Effector memory CD4-positive, alpha-beta T cell (primary cell): ENCODE measurements around the gene MAX.

Experiments used
- DNase-seq, 3 donors: peaks; one replicate each; pipeline ENCODE4 v3.0.0-alpha.2; 2020
- H3K27ac ChIP-seq: 2 replicates; pipeline ENCODE4 v1.7.0; 2013; ENCODE audit warnings: mild to moderate bottlenecking, low read length, moderate library complexity; ENCODE audit not compliant: insufficient read depth, poor library complexity, severe bottlenecking
- H3K27me3 ChIP-seq: replicated peaks from 2 replicates; pipeline ENCODE4 v1.7.0; 2013; ENCODE audit warnings: mild to moderate bottlenecking, low read length; ENCODE audit not compliant: insufficient read depth, control insufficient read depth, poor library complexity, severe bottlenecking
- H3K36me3 ChIP-seq: 2 replicates; pipeline ENCODE4 v1.7.0; 2013; ENCODE audit warnings: mild to moderate bottlenecking, low read length, moderate library complexity; ENCODE audit not compliant: control insufficient read depth, insufficient read depth
- H3K4me1 ChIP-seq: 2 replicates; pipeline ENCODE4 v1.7.0; 2013; ENCODE audit warnings: low read length, mild to moderate bottlenecking; ENCODE audit not compliant: control insufficient read depth, insufficient read depth, poor library complexity, severe bottlenecking
- H3K4me3 ChIP-seq: 2 replicates; pipeline ENCODE4 v1.7.0; 2013; ENCODE audit warnings: low read length, low read depth, mild to moderate bottlenecking; ENCODE audit not compliant: insufficient read depth, poor library complexity, severe bottlenecking
- H3K9me3 ChIP-seq: 2 replicates; pipeline ENCODE4 v1.7.0; 2013; ENCODE audit warnings: mild to moderate bottlenecking, low read length, moderate library complexity; ENCODE audit not compliant: control insufficient read depth
- total RNA-seq, 3 donors: gene quantifications; one replicate each; lab custom pipeline; 2026; lab: John Stamatoyannopoulos, UW

Gene MAX, protein sequence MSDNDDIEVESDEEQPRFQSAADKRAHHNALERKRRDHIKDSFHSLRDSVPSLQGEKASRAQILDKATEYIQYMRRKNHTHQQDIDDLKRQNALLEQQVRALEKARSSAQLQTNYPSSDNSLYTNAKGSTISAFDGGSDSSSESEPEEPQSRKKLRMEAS
- total RNA-seq: 104 to 133 (median 114) reads per million in 3 donors

DNA sequence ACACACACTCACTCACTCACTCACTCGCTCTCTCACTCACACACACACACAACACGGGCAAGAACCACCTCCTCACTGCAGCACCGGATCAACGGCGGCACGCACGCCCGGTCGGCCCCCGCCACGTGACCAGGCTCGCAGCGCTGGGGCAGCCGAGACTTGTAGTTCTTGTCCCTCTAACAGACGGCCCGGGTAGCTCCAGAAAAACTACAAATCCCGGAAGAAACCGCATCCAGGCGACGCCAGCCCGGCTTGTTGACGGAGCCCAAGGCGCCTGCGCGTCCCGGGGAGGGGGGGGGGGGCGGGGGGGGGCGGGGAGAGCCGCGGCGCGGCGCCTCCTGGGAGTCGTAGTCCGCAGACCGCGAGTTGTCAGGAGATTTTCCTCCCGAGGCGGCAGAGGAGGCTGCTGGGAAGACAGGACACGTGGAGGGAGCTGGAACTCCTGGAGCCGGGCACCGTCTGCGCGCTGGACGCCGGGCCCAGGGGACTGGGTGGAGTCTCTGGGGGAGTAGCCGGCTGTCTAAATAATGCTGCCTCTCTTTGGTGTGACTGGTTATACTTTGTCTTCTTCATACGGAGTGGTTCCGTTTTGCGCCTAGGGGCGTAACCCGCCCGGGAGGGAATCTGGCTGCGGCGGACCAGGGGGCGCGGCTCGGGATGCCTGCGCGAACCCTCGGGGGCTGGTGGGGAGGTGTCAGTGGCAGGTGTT lies at the start of gene MAX:
Gene MAX (minus strand): TSS at position 77 of the 709 bp plus-strand sequence. CDS start 178 bp downstream, outside the sequence.
- Histone ChIP-seq H3K4me3 (peak within 1 kb of the TSS; percentile 99), H3K27me3 (no peaks in the 10 kb centered on the region), H3K4me1 (peaks cover 30% of the 10 kb centered on the region), H3K9me3 (no peaks in the 10 kb centered on the region), H3K36me3 (no peaks in the 10 kb centered on the region), H3K27ac (peak within 1 kb of the TSS; percentile 99)
- peak; percentile 98 to 99 (median 98) for DNase-seq

DNA sequence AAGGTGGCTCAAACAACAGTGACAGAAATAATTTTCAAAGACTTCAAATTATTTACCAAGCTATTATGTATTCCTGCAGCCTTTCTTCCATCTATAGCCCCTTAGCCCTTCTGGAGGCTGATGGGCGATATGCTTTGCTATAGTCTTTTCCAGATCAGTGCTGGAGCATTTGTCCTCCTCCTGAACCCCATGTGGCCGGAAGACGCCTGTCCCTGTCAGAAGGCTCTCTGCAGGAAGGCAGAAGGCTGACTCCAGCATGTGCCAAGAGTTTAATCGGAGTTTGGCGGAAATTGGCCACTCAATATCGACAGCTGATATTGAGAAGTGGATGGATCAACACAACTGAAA lies 49.3 kb upstream of the MAX start:
- H3K9me3 ChIP-seq: no peaks in the 10 kb centered on the region
- no peak overlapping the region for H3K4me3 ChIP-seq
- H3K36me3 ChIP-seq: no peaks in the 10 kb centered on the region
- no peaks in the 10 kb centered on the region for H3K27me3 ChIP-seq
- H3K27ac ChIP-seq: no peak overlapping the region
- no peaks in the 10 kb centered on the region for H3K4me1 ChIP-seq
- no peak for DNase-seq

DNA sequence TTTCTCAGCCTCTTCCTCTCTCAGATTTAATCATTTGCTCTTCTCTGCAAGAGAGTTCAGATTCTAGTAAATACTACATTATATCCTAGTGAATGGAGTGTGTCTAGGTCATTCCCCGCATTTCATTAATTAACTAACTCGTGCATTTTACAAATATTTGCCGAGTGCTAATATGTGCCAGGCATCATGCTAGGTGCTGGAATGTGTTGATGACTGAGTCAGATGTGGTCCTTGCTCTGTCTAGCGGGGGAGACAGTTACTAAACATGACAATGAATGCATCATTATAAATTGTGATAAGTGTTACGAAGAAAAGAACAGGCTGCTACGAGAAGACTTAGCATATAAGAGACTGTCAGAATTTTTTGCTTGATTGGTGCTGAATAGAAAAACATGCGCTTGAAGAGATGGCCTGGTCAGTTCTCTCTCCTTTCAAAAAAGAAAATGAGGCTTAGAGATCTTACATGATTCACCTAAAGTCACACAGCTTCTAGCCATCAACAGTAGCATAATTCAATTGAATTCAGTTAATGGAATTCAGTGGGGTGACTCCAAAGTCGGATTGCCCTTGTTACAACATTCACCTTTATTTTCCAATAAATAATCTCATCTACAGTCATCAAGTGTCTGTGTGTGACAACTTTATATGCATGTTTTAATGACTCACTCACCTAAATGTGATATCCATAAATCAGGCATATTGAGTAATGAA lies 48.7 kb upstream of the MAX start:
- H3K36me3 ChIP-seq: no peaks in the 10 kb centered on the region
- no peak for DNase-seq
- H3K9me3 ChIP-seq: no peaks in the 10 kb centered on the region
- no peak overlapping the region for H3K27ac ChIP-seq
- H3K27me3 ChIP-seq: no peaks in the 10 kb centered on the region
- H3K4me1 ChIP-seq: no peaks in the 10 kb centered on the region
- H3K4me3 ChIP-seq: no peak overlapping the region

DNA sequence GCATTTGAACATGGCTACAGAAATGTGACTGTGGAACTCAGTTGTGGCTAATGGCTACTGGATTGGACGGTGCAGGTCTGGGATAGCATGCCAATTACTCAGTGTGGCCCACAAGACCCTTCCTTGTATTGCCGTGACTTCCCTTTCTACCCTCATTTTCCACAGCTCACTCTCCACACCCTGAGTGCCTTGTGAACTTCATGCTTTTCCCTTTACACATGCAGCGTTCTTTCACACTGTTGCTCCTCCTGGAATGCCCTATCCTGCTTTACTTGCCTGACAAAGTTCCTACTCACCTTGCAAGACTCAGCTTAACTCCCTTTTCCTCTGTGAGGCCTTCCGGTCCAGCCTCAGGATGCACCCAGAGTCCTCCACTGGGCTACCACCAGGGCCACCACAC lies 46.8 kb upstream of the MAX start:
- Histone ChIP-seq H3K27ac (no peak overlapping the region), H3K27me3 (no peaks in the 10 kb centered on the region), H3K4me1 (no peaks in the 10 kb centered on the region), H3K9me3 (no peaks in the 10 kb centered on the region), H3K4me3 (no peak overlapping the region), H3K36me3 (no peaks in the 10 kb centered on the region)
- no peak for DNase-seq

DNA sequence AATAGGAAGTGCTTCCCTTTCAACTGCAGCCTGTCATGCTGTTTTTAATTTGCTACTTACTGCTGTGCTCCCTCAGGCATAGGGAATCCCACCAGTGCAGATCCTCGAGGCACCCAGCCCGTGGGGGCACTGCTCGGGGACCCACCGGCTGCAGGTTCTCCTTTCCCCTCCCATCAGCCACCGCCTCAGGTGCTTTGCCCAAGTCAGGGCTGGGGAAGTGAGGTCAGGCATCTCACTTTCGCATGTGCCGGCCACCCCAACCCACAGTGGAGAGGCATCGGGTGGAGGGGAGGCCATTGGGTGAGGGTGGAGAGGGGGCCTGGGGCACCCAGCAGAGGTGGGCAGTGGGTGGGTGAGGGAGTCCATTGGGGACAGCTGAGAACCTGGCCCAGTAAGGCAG lies 41.9 kb upstream of the MAX start:
- DNase-seq: no peak
- no peak overlapping the region for H3K27ac ChIP-seq
- no peaks in the 10 kb centered on the region for H3K36me3 ChIP-seq
- no peaks in the 10 kb centered on the region for H3K27me3 ChIP-seq
- no peaks in the 10 kb centered on the region for H3K9me3 ChIP-seq
- H3K4me1 ChIP-seq: no peaks in the 10 kb centered on the region
- H3K4me3 ChIP-seq: no peak overlapping the region

DNA sequence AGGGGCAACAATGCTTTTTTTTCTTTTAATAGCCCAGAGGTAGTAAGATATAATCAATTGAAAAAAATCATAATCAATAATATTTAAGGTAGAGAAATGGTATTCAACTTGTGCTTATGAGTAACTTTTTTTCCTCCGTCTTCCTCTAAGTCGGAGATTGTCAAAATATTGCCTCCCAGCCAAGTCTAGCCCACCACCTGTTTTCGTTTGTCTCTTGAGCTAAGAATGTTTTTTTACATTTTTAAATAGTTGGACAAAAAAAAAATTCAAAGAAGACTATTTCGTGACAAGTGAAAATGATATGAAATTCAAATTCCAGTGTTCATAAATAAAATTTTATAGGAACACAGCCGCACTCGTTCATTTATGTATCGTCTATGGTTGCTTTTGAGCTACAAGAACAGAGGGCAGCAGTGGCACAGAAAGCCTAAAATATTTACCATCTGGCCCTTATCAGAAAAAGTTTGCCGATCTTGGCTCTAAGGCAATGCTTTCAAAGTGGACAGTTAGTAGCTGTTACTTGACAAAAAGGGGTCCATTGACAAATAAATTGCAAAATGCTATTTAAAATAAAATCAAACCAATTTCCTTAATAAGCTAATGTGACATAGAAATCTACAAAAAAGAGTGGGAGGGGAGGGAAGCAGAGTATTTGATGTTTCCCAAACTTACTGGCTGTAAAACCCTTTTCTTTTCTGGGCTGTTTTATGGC lies 40.8 kb upstream of the MAX start:
- no peaks in the 10 kb centered on the region for H3K36me3 ChIP-seq
- H3K9me3 ChIP-seq: no peaks in the 10 kb centered on the region
- H3K27me3 ChIP-seq: no peaks in the 10 kb centered on the region
- no peak for DNase-seq
- H3K4me3 ChIP-seq: no peak overlapping the region
- H3K4me1 ChIP-seq: no peaks in the 10 kb centered on the region
- H3K27ac ChIP-seq: no peak overlapping the region

DNA sequence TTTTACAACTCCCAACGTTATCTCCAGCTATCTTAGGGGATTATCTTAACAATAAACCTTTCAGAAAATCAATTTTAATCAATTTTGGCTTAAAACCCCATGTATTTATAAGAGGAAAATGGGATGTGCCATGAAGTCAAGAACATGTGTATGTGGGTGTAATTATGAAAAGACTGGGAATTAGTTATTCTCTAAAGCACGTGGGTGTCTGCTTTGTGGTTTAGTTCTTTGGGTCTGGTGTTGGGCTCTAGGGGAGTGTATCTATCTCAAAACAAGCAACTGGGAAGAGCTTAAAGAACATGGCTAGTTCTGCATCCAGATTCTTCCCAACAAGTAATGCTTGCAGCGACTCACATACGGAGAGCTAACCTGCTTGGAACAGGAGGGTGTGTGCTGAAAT lies 40.1 kb upstream of the MAX start:
- DNase-seq: no peak
- H3K4me3 ChIP-seq: no peak overlapping the region
- H3K9me3 ChIP-seq: no peaks in the 10 kb centered on the region
- H3K27me3 ChIP-seq: no peaks in the 10 kb centered on the region
- H3K27ac ChIP-seq: no peak overlapping the region
- no peaks in the 10 kb centered on the region for H3K36me3 ChIP-seq
- no peaks in the 10 kb centered on the region for H3K4me1 ChIP-seq

DNA sequence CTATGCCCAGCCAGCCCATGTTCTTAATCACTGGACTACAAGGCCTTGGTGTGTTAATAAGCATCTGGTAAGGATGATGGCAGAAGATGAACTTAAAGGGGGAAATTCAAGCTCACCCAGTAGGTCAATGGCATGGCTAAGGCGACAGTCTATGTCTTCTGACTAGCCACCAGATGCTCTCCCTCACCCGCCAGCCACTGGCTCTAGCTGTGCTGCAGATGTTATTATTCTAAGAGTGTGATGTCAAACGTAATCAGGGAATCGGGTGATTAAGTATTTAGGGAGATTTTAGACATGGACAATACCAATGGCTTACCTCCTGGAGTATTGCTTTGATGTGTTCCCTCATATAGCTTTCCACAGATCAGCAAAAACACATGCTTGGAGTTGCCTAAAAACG lies 39.2 kb upstream of the MAX start:
- Histone ChIP-seq H3K27me3 (no peaks in the 10 kb centered on the region), H3K27ac (no peak overlapping the region), H3K36me3 (no peaks in the 10 kb centered on the region), H3K4me1 (no peaks in the 10 kb centered on the region), H3K9me3 (no peaks in the 10 kb centered on the region), H3K4me3 (no peak overlapping the region)
- DNase-seq: no peak

DNA sequence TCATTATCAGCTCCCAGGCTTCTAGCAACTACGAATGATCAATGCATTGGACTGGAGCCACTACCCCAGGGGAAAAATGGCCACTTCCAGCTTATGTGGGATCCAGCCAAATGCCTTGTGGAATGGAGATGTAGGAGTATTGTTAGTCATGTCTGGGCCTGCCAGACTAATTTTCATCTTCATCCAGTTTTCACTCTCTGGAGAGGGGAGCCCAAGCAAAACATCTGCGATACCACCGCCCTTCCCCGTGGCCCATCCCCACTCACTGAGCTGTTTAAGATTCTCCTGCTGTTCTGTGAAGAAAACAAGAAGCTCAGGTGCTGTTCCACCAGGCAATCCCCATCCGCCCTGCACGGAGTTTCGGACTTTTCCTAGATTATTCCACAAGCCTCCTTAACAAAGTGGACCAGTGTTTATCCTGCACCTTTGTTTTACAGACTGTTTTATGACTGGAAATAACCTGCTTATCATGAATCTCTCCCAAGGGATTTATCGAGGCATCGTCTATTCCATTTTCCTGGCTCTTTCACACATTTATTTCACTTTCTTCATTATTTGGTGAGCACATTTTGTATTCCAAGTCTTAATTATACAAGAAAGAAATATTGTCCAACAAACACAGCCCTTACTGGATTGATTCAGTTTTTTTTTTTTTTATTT lies 35.5 kb upstream of the MAX start:
- Histone ChIP-seq H3K36me3 (no peaks in the 10 kb centered on the region), H3K4me1 (no peaks in the 10 kb centered on the region), H3K4me3 (no peak overlapping the region), H3K9me3 (no peaks in the 10 kb centered on the region), H3K27ac (no peak overlapping the region), H3K27me3 (no peaks in the 10 kb centered on the region)
- DNase-seq: no peak
